ENCODE results near the gene RASGRP1.

The RASGRP1 gene

GRCh38 chr15:38490242-38490922 lies 74.2 kb downstream of the RASGRP1 start:
- no peak for TF ChIP-seq CTCF (IDR thresholded peaks at IDR 0.05; ENCODE audit: low read depth, low read length, missing control alignments)
- in situ Hi-C loops (cut with HindIII; ENCODE audit: low sequenced_read_pairs): no loop called here
- no peak for DNase-seq (ENCODE audit: low read depth)
- no peak overlapping the region for H3K4me3 ChIP-seq (ENCODE audit: low read depth, low read length)

- no peak for TF ChIP-seq CTCF (IDR thresholded peaks at IDR 0.05; ENCODE audit: low read depth, low read length, missing control alignments)
- in situ Hi-C loops (cut with HindIII; ENCODE audit: low sequenced_read_pairs): no loop called here
- no peak overlapping the region for H3K4me3 ChIP-seq (ENCODE audit: low read depth, low read length)
- no peak for DNase-seq (ENCODE audit: low read depth)
These were observed 77.2 kb downstream of the RASGRP1 start for GRCh38 chr15:38487378-38487777.

- in situ Hi-C loops (cut with HindIII; ENCODE audit: low sequenced_read_pairs): no loop called here
- H3K4me3 ChIP-seq (ENCODE audit: low read depth, low read length): no peak overlapping the region
- TF ChIP-seq CTCF (IDR thresholded peaks at IDR 0.05; ENCODE audit: low read depth, low read length, missing control alignments): no peak
- no peak for DNase-seq (ENCODE audit: low read depth)
These were observed 77.7 kb downstream of the RASGRP1 start for GRCh38 chr15:38486936-38487335.

GRCh38 chr15:38482572-38482971 lies 82.0 kb downstream of the RASGRP1 start:
- H3K4me3 ChIP-seq (ENCODE audit: low read depth, low read length): no peak overlapping the region
- in situ Hi-C loops (cut with HindIII; ENCODE audit: low sequenced_read_pairs): no loop called here
- no peak for TF ChIP-seq CTCF (IDR thresholded peaks at IDR 0.05; ENCODE audit: low read depth, low read length, missing control alignments)
- no peak for DNase-seq (ENCODE audit: low read depth)

- no peak for DNase-seq (ENCODE audit: low read depth)
- in situ Hi-C loops (cut with HindIII; ENCODE audit: low sequenced_read_pairs): no loop called here
- TF ChIP-seq CTCF (IDR thresholded peaks at IDR 0.05; ENCODE audit: low read depth, low read length, missing control alignments): no peak
- H3K4me3 ChIP-seq (ENCODE audit: low read depth, low read length): no peak overlapping the region
These were observed 82.9 kb downstream of the RASGRP1 start for GRCh38 chr15:38481761-38482160.

GRCh38 chr15:38481113-38481512 lies 83.5 kb downstream of the RASGRP1 start:
- in situ Hi-C loops (cut with HindIII; ENCODE audit: low sequenced_read_pairs): no loop called here
- no peak for DNase-seq (ENCODE audit: low read depth)
- TF ChIP-seq CTCF (IDR thresholded peaks at IDR 0.05; ENCODE audit: low read depth, low read length, missing control alignments): no peak
- no peak overlapping the region for H3K4me3 ChIP-seq (ENCODE audit: low read depth, low read length)

All from astrocyte of the cerebellum (primary cell).